Measurements from ENCODE around the gene ALK. TPM values are rescaled to one million over a fixed set of nuclear protein-coding genes. Genes with fewer than 3 reads are reported as not detected.

The ALK gene
- total RNA-seq, 1 experiment from 2014 or later = 14.7 TPM

GRCh38 chr2:29575370-29575890 lies 346.0 kb downstream of the ALK start:
- H3K27ac ChIP-seq (ENCODE audit: low read depth, low read length, poor library complexity, severe bottlenecking) = no peak overlapping the region
- no peak overlapping the region for H3K4me3 ChIP-seq (ENCODE audit: low read depth, low read length, poor library complexity, severe bottlenecking)
- no TSS peak for BruUV-seq (replicated peaks)
- ChIA-PET POLR2A (ENCODE audit: low non-redundant PET) (no interaction called here), CTCF (no interaction called here)
- intact Hi-C loops (cut with micrococcal nuclease; ENCODE audit: unreplicated experiment) = no loop called here
- no peaks in the 10 kb centered on the region for H3K4me1 ChIP-seq (ENCODE audit: insufficient read depth, low read length, poor library complexity, severe bottlenecking)
- H3K36me3 ChIP-seq (ENCODE audit: insufficient read depth, low read length, poor library complexity, severe bottlenecking) = no peaks in the 10 kb centered on the region
- no peaks in the 10 kb centered on the region for H3K27me3 ChIP-seq (replicated peaks; ENCODE audit: insufficient read depth, low read depth, low read length, poor library complexity)
- H3K9me3 ChIP-seq (ENCODE audit: low read depth, low read length, poor library complexity, severe bottlenecking) = no peaks in the 10 kb centered on the region
- no peak for DNase-seq (ENCODE audit: low spot score)
- TF ChIP-seq EZH2 (IDR thresholded peaks at IDR 0.05; ENCODE audit: borderline replicate concordance, low read depth, low read length, poor library complexity, severe bottlenecking) (no peak), CTCF (conservative IDR thresholded peaks at IDR 0.05; ENCODE audit: low read depth, low read length) (no peak)

DNA sequence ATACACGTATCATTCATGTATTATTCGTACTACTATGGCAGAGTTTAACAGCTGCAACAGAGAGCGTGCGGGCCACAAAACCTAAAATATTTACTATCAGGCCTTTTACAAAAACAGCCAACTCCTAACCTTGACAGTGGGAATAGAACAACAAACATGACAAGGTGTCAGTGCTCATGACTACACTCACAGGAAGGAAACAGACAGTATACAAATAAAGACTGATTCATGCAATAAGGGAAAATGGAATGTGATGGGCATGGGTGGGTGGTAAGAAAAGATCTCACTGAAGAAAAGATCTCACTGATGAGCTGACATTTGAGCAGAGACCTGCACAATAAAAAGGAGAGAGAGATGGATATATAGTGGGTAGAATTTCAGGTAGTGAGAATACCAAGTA lies 347.8 kb downstream of the ALK start:
- DNase-seq (ENCODE audit: low spot score) = no peak
- TF ChIP-seq EZH2 (IDR thresholded peaks at IDR 0.05; ENCODE audit: borderline replicate concordance, low read depth, low read length, poor library complexity, severe bottlenecking) (no peak), CTCF (conservative IDR thresholded peaks at IDR 0.05; ENCODE audit: low read depth, low read length) (no peak)
- CTCF ChIA-PET = no interaction called here
- no peaks in the 10 kb centered on the region for H3K27me3 ChIP-seq (replicated peaks; ENCODE audit: insufficient read depth, low read depth, low read length, poor library complexity)
- H3K36me3 ChIP-seq (ENCODE audit: insufficient read depth, low read length, poor library complexity, severe bottlenecking) = no peaks in the 10 kb centered on the region
- no TSS peak for BruUV-seq (replicated peaks)
- no peak overlapping the region for H3K27ac ChIP-seq (ENCODE audit: low read depth, low read length, poor library complexity, severe bottlenecking)
- H3K9me3 ChIP-seq (ENCODE audit: low read depth, low read length, poor library complexity, severe bottlenecking) = no peaks in the 10 kb centered on the region
- intact Hi-C loops (cut with micrococcal nuclease; ENCODE audit: unreplicated experiment) = no loop called here
- no peaks in the 10 kb centered on the region for H3K4me1 ChIP-seq (ENCODE audit: insufficient read depth, low read length, poor library complexity, severe bottlenecking)
- H3K4me3 ChIP-seq (ENCODE audit: low read depth, low read length, poor library complexity, severe bottlenecking) = no peak overlapping the region
- POLR2A ChIA-PET (ENCODE audit: low non-redundant PET) = no interaction called here

DNA sequence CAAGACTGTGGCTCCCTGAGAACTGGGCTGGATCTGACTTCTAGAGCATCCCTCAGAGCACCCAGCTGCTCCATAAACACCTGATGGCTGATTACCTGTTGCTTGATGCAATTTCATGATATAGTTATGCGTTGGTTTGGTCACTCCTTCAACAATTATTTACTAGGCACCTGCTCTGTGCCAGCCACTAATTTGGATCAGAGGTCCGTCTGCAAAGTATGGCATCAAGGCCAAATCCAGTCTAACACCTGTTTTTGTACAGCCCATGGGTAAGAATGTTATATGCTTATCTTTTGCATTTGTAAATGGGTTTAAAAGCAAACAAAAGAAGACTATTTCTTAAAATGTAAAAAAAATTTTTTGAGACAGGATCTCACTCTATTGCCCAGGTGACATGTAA lies 348.2 kb downstream of the ALK start:
- Histone ChIP-seq H3K36me3 (ENCODE audit: insufficient read depth, low read length, poor library complexity, severe bottlenecking) (no peaks in the 10 kb centered on the region), H3K27me3 (replicated peaks; ENCODE audit: insufficient read depth, low read depth, low read length, poor library complexity) (no peaks in the 10 kb centered on the region), H3K9me3 (ENCODE audit: low read depth, low read length, poor library complexity, severe bottlenecking) (no peaks in the 10 kb centered on the region), H3K27ac (ENCODE audit: low read depth, low read length, poor library complexity, severe bottlenecking) (no peak overlapping the region), H3K4me1 (ENCODE audit: insufficient read depth, low read length, poor library complexity, severe bottlenecking) (no peaks in the 10 kb centered on the region), H3K4me3 (ENCODE audit: low read depth, low read length, poor library complexity, severe bottlenecking) (no peak overlapping the region)
- POLR2A ChIA-PET (ENCODE audit: low non-redundant PET) = no interaction called here
- intact Hi-C loops (cut with micrococcal nuclease; ENCODE audit: unreplicated experiment) = no loop called here
- CTCF ChIA-PET = no interaction called here
- DNase-seq (ENCODE audit: low spot score) = no peak
- BruUV-seq (replicated peaks) = no TSS peak
- TF ChIP-seq CTCF (conservative IDR thresholded peaks at IDR 0.05; ENCODE audit: low read depth, low read length) (no peak), EZH2 (IDR thresholded peaks at IDR 0.05; ENCODE audit: borderline replicate concordance, low read depth, low read length, poor library complexity, severe bottlenecking) (no peak)

Data from A673 (cell line).